Superior temporal gyrus (tissue), 1 donor: ENCODE results near the gene CAPN12.
A peak's percentile ranks its signal among the peaks of the same experiment; 100 is the strongest.

Source experiments
- DNase-seq: peaks from one replicate; pipeline ENCODE4 v3.0.0-alpha.2; 2016; ENCODE audit errors: extremely low spot score

CAPN12 gene

GRCh38 chr19:38726761-38727301 lies 17.4 kb downstream of the CAPN12 start:
- no peak for DNase-seq

- DNase-seq: no peak
These were observed 18.0 kb downstream of the CAPN12 start for GRCh38 chr19:38726284-38726673.

GRCh38 chr19:38725469-38726283 lies 18.6 kb downstream of the CAPN12 start:
- no peak for DNase-seq

GRCh38 chr19:38723990-38724854 lies 20.1 kb downstream of the CAPN12 start:
- DNase-seq: no peak

GRCh38 chr19:38723606-38723965 lies 20.7 kb downstream of the CAPN12 start:
- no peak for DNase-seq

GRCh38 chr19:38722947-38723605 lies 21.2 kb downstream of the CAPN12 start:
- DNase-seq: no peak

GRCh38 chr19:38721979-38722773 lies 22.1 kb downstream of the CAPN12 start:
- peak; percentile 91 for DNase-seq

- DNase-seq: no peak
These were observed 22.8 kb downstream of the CAPN12 start for GRCh38 chr19:38721496-38721895.

- DNase-seq: no peak
These were observed 23.6 kb downstream of the CAPN12 start for GRCh38 chr19:38720559-38721236.

GRCh38 chr19:38719761-38720558 lies 24.3 kb downstream of the CAPN12 start:
- DNase-seq: no peak

GRCh38 chr19:38718747-38719543 lies 25.3 kb downstream of the CAPN12 start:
- peak; percentile 72 for DNase-seq

- no peak for DNase-seq
These were observed 26.4 kb downstream of the CAPN12 start for GRCh38 chr19:38717855-38718254.

GRCh38 chr19:38717051-38717450 lies 27.2 kb downstream of the CAPN12 start:
- DNase-seq: no peak

GRCh38 chr19:38715555-38715954 lies 28.7 kb downstream of the CAPN12 start:
- peak; percentile 76 for DNase-seq

- no peak for DNase-seq
These were observed 29.9 kb downstream of the CAPN12 start for GRCh38 chr19:38714354-38714778.

GRCh38 chr19:38713865-38714264 lies 30.4 kb downstream of the CAPN12 start:
- no peak for DNase-seq

GRCh38 chr19:38713227-38713649 lies 31.0 kb downstream of the CAPN12 start:
- peak; percentile 42 for DNase-seq

GRCh38 chr19:38712161-38712748 lies 32.0 kb downstream of the CAPN12 start:
- DNase-seq: no peak
